ENCODE measurements around the gene TLE3.

Gene TLE3

GRCh38 chr15:70032509-70032908, 65.2 kb downstream of the TLE3 start:
- DNase-seq (ENCODE audit: low read depth in 1 of 2, low spot score in 1 of 2), result no peak

GRCh38 chr15:70031713-70032112, 66.0 kb downstream of the TLE3 start:
- DNase-seq (ENCODE audit: low read depth in 1 of 2, low spot score in 1 of 2), result no peak

GRCh38 chr15:70031261-70031660, 66.5 kb downstream of the TLE3 start:
- no peak for DNase-seq (ENCODE audit: low read depth in 1 of 2, low spot score in 1 of 2)

- DNase-seq (ENCODE audit: low read depth in 1 of 2, low spot score in 1 of 2), result no peak
Measured at GRCh38 chr15:70030851-70031250, 66.9 kb downstream of the TLE3 start.

GRCh38 chr15:70029297-70029701, 68.4 kb downstream of the TLE3 start:
- DNase-seq (ENCODE audit: low read depth in 1 of 2, low spot score in 1 of 2), result no peak

GRCh38 chr15:70027518-70027917, 70.2 kb downstream of the TLE3 start:
- DNase-seq (ENCODE audit: low read depth in 1 of 2, low spot score in 1 of 2), result no peak

- no peak for DNase-seq (ENCODE audit: low read depth in 1 of 2, low spot score in 1 of 2)
Measured at GRCh38 chr15:70026991-70027390, 70.7 kb downstream of the TLE3 start.

GRCh38 chr15:70025413-70026296, 72.1 kb downstream of the TLE3 start:
- no peak for DNase-seq (ENCODE audit: low read depth in 1 of 2, low spot score in 1 of 2)

- no peak for DNase-seq (ENCODE audit: low read depth in 1 of 2, low spot score in 1 of 2)
Measured at GRCh38 chr15:70024521-70024920, 73.2 kb downstream of the TLE3 start.

- DNase-seq (ENCODE audit: low read depth in 1 of 2, low spot score in 1 of 2), result no peak
Measured at GRCh38 chr15:70023769-70024491, 73.8 kb downstream of the TLE3 start.

GRCh38 chr15:70023064-70023768, 74.5 kb downstream of the TLE3 start:
- DNase-seq (ENCODE audit: low read depth in 1 of 2, low spot score in 1 of 2), result peak in 1 of 2 donors; percentile 12

GRCh38 chr15:70020229-70020628, 77.5 kb downstream of the TLE3 start:
- no peak for DNase-seq (ENCODE audit: low read depth in 1 of 2, low spot score in 1 of 2)

GRCh38 chr15:70018646-70019600, 78.8 kb downstream of the TLE3 start:
- no peak for DNase-seq (ENCODE audit: low read depth in 1 of 2, low spot score in 1 of 2)

- no peak for DNase-seq (ENCODE audit: low read depth in 1 of 2, low spot score in 1 of 2)
Measured at GRCh38 chr15:70017801-70018200, 79.9 kb downstream of the TLE3 start.

- no peak for DNase-seq (ENCODE audit: low read depth in 1 of 2, low spot score in 1 of 2)
Measured at GRCh38 chr15:70017025-70017424, 80.7 kb downstream of the TLE3 start.

GRCh38 chr15:70016511-70016994, 81.2 kb downstream of the TLE3 start:
- DNase-seq (ENCODE audit: low read depth in 1 of 2, low spot score in 1 of 2), result no peak

GRCh38 chr15:70014860-70015490, 82.7 kb downstream of the TLE3 start:
- no peak for DNase-seq (ENCODE audit: low read depth in 1 of 2, low spot score in 1 of 2)

- no peak for DNase-seq (ENCODE audit: low read depth in 1 of 2, low spot score in 1 of 2)
Measured at GRCh38 chr15:70014331-70014730, 83.4 kb downstream of the TLE3 start.

GRCh38 chr15:70013656-70014313, 83.9 kb downstream of the TLE3 start:
- no peak for DNase-seq (ENCODE audit: low read depth in 1 of 2, low spot score in 1 of 2)

Data from activated T-helper 1 cell treated with anti-CD3 and anti-CD28 coated beads, Interleukin-2, amount 50 U/mL, for 16 hours (primary cell).